Measurements from ENCODE around the gene C10orf120. TPM values are rescaled to one million over a fixed set of nuclear protein-coding genes. Genes with fewer than 3 reads are reported as not detected.

C10orf120 gene
- total RNA-seq, 2 donors from 2014 or later: not detected

GRCh38 chr10:122715576-122715975, 15.9 kb upstream of the C10orf120 start:
- no peak for DNase-seq
- H3K4me3 ChIP-seq (ENCODE audit: low read length): no peak overlapping the region
- 87 to 100% methylated on average over 4 to 9 of the region's 9 CpGs for WGBS, 2 experiments (ENCODE audit: insufficient coverage in 1 of 2, insufficient read length in 1 of 2)
- H3K9me3 ChIP-seq (ENCODE audit: control insufficient read depth, low read length): no peaks in the 10 kb centered on the region
- Mint-ChIP-seq H3K27me3 (ENCODE audit: insufficient read depth) (peaks cover 17% of the 10 kb centered on the region), H3K9me3 (no peaks in the 10 kb centered on the region), H3K36me3 (ENCODE audit: low read depth) (no peaks in the 10 kb centered on the region), H3K4me3 (no peak overlapping the region), H3K27ac (no peak overlapping the region), H3K4me1 (no peaks in the 10 kb centered on the region)
- H3K36me3 ChIP-seq (ENCODE audit: control insufficient read depth, insufficient read depth, low read length): no peaks in the 10 kb centered on the region
- no peak for TF ChIP-seq CTCF (conservative IDR thresholded peaks at IDR 0.05)
- H3K4me1 ChIP-seq (ENCODE audit: control insufficient read depth, insufficient read depth, low read length): no peaks in the 10 kb centered on the region
- no peak overlapping the region for H3K9ac ChIP-seq (ENCODE audit: extremely low read depth, low read length, poor library complexity, severe bottlenecking)
- peaks cover 38% of the 10 kb centered on the region for H3K27me3 ChIP-seq (ENCODE audit: control insufficient read depth, insufficient read depth, low read length, poor library complexity, severe bottlenecking)
- no peak overlapping the region for H3K27ac ChIP-seq (ENCODE audit: low read depth, low read length)

GRCh38 chr10:122713091-122713885, 13.6 kb upstream of the C10orf120 start:
- DNase-seq: no peak
- Mint-ChIP-seq H3K36me3 (ENCODE audit: low read depth) (no peaks in the 10 kb centered on the region), H3K4me3 (no peak overlapping the region), H3K9me3 (no peaks in the 10 kb centered on the region), H3K4me1 (peaks cover 8% of the 10 kb centered on the region), H3K27me3 (ENCODE audit: insufficient read depth) (no peaks in the 10 kb centered on the region), H3K27ac (no peak overlapping the region)
- H3K27ac ChIP-seq (ENCODE audit: low read depth, low read length): no peak overlapping the region
- peaks cover 19% of the 10 kb centered on the region for H3K27me3 ChIP-seq (ENCODE audit: control insufficient read depth, insufficient read depth, low read length, poor library complexity, severe bottlenecking)
- H3K9me3 ChIP-seq (ENCODE audit: control insufficient read depth, low read length): no peaks in the 10 kb centered on the region
- no peak for TF ChIP-seq CTCF (conservative IDR thresholded peaks at IDR 0.05)
- no peaks in the 10 kb centered on the region for H3K4me1 ChIP-seq (ENCODE audit: control insufficient read depth, insufficient read depth, low read length)
- whole genome bisulfite sequencing, 2 experiments (ENCODE audit: insufficient coverage in 1 of 2, insufficient read length in 1 of 2): 77 to 88% methylated on average over 6 to 7 of the region's 7 CpGs
- no peaks in the 10 kb centered on the region for H3K36me3 ChIP-seq (ENCODE audit: control insufficient read depth, insufficient read depth, low read length)
- H3K9ac ChIP-seq (ENCODE audit: extremely low read depth, low read length, poor library complexity, severe bottlenecking): no peak overlapping the region
- H3K4me3 ChIP-seq (ENCODE audit: low read length): no peak overlapping the region

- no peak for DNase-seq
- 96% methylated on average over 1 of the region's 1 CpG; no CpG with 5 or more reads in 1 of the 2 experiments for WGBS, 2 experiments (ENCODE audit: insufficient coverage in 1 of 2, insufficient read length in 1 of 2)
- Histone ChIP-seq H3K27me3 (ENCODE audit: control insufficient read depth, insufficient read depth, low read length, poor library complexity, severe bottlenecking) (peaks cover 19% of the 10 kb centered on the region), H3K36me3 (ENCODE audit: control insufficient read depth, insufficient read depth, low read length) (no peaks in the 10 kb centered on the region), H3K27ac (ENCODE audit: low read depth, low read length) (no peak overlapping the region), H3K9me3 (ENCODE audit: control insufficient read depth, low read length) (no peaks in the 10 kb centered on the region), H3K9ac (ENCODE audit: extremely low read depth, low read length, poor library complexity, severe bottlenecking) (no peak overlapping the region), H3K4me3 (ENCODE audit: low read length) (no peak overlapping the region), H3K4me1 (ENCODE audit: control insufficient read depth, insufficient read depth, low read length) (no peaks in the 10 kb centered on the region)
- no peak overlapping the region for H3K4me3 Mint-ChIP-seq
- no peaks in the 10 kb centered on the region for H3K36me3 Mint-ChIP-seq (ENCODE audit: low read depth)
- no peaks in the 10 kb centered on the region for H3K9me3 Mint-ChIP-seq
- TF ChIP-seq CTCF (conservative IDR thresholded peaks at IDR 0.05): no peak
- peaks cover 8% of the 10 kb centered on the region for H3K4me1 Mint-ChIP-seq
- H3K27ac Mint-ChIP-seq: no peak overlapping the region
- H3K27me3 Mint-ChIP-seq (ENCODE audit: insufficient read depth): no peaks in the 10 kb centered on the region
These were observed 10.9 kb upstream of the C10orf120 start for GRCh38 chr10:122710576-122710975.
